ENCODE data around the gene CNTN4.

CNTN4 gene

DNA sequence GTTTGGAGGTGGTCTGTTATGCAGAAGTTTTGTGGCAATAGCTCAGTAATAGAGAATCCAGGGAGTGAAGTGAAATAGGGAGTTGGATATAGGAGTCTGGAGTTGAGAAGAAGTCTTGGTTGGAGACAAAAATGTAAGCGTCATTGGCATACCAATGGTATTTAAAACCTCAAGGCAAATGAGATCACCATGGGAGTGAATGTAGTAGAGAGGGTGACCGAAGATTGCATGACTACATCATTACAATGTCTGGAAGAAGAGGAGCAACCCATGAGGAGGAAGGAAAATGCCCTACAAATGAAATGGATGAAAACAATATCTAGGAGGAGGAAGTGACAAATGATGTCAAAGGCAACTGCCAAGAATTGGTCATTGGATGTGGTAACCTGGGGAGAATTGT, 54.4 kb downstream of the CNTN4 start:
- DNase-seq (ENCODE audit: low read depth): no peak

DNA sequence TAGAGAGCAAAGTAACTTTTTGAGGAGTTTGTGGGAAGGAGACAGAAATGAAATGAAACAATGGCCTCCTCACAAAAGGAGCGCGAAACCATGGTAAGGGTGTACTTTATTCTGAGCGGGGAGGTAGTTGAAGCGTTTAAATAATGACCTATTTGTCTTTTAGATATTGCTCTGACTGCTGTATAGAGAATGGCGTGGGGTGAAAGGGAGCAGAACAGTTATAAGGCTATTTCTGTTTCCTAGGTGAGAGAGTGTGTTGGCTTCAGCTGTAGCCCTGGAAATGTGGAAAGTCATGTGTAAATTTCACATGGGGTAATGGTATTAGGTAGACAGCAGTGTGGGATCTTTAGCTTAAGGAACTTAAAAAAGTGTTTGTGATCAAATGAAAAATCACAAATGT, 54.9 kb downstream of the CNTN4 start:
- no peak for DNase-seq (ENCODE audit: low read depth)

DNA sequence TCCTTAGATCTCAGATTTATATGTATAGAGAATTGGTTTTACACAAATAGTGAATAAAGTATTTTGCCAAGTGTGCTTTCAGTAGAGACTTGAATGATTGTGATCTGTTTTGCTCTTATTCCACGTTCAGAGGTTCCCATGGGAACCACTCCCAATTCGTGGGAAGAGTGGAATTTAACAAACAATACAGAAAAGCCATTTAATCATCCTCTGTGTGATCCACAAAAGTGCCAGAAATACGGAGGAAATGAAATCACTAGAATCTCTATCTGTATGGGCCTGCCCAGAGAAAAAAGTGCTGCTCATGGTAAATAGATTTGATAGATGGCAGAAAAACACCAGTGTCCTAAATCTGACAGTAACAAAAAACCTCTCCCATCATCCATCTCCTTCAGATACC, 56.0 kb downstream of the CNTN4 start:
- DNase-seq (ENCODE audit: low read depth): no peak

DNA sequence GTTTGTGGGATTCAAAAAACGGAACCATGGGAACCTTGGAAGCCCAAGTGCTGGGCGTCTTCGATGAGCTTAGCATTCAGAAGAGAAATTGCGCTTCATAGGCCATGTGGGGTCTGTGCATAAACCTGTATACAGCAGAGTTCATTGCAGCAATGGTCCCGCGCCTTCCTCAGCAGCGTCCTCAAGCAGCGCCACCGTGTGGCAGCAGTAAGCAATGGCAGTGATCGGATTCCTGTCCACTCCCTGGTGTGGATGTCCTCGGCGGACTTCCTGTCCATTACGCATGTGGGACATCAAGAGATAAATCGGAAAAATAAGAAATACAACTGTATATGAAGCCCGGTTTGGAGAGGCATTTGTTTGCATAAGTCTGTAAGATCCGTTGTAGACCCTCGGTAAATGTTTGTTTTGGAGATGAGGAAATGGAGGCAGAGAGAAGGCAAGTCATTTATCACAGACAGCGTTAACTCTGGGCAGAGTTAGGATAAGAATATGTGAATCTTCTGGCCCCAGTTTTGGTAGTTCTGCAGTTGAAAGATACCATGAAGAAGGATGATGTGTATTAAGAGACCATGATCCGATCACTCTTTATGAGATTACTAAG, 57.7 kb downstream of the CNTN4 start:
- DNase-seq (ENCODE audit: low read depth): no peak

DNA sequence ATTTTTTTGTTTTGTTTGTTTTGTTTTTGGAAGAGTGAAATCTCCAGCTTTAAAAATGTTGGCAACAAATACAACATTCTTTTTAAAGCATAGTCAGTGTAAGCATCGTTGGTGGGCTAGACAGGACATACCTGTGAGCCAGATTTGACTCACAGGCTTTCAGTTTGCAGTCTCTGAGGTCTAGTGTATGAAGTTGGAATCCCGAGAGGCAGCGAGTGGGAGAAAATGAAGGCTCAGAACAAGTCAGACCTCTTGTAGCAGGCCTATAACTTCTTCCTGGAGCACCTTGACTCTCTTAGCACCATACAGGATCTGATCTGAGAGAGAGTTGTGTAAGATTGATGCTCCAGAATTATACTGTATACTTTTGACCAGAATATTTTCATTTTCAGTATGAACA, 60.2 kb downstream of the CNTN4 start:
- no peak for DNase-seq (ENCODE audit: low read depth)

DNA sequence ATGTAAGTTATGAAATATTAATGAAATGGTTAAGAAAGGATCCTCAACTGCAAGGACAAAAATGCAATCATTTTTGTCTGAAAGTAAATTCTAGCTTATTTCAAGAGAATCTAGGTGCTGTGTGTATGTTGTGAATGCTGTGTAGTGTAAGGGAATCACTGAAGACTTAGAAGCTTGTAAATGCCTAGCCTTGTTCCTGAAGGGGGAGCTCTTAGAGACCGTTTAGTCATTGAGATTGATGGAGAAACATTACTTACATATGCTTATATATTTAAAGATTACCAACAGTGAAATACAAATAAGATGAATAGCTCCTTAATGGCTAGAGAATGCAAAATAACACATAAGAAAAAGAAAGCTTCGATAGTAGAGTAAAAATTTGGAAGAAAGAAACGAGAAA, 67.9 kb downstream of the CNTN4 start:
- DNase-seq (ENCODE audit: low read depth): no peak

DNA sequence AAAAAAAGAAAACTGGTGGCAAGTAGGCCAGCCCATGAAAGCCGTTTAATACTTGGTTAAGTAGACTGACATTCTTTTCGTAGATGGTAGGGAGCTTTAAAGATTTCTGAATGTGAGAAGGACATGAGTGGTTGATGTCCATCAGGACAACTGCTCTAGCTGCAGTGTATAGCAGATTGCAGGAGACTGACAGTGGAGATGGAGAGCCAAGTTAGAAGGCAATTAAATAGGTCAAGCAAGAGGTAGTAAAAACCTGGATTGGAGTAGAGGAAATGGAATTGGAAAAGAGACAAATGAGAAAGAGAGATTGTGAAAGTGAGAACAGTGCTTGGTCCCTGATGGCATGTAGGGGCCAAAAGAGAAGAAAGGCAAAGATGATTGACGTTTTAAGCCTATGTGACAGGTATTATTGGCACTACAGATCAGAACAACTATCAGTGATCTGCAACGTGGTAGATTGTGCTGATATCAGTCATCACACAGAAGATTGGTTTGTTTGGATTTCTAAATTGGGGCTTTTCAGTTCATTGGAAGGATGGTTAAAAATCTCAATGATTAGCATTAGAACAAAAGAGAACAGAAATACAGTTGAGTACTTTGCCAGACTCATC, 74.0 kb downstream of the CNTN4 start:
- DNase-seq (ENCODE audit: low read depth): no peak

DNA sequence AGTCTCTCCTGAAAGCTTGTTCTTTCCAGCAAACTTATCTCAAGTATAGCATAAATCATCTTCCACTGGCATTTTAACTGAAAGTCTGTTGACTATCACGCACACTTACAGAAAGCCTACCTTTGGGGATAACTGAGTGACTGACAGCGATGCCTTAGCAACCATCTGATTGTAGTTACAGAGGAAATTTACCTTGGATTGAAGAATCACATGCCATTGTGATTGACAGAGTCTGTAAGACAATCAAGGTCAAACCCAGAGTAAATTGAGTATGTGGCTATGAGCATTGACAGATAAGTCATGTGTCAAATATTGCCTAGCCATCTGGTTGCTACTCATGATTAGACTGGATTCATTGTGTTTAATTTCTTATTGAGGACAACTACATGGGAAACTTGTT, 82.0 kb downstream of the CNTN4 start:
- no peak for DNase-seq (ENCODE audit: low read depth)

DNA sequence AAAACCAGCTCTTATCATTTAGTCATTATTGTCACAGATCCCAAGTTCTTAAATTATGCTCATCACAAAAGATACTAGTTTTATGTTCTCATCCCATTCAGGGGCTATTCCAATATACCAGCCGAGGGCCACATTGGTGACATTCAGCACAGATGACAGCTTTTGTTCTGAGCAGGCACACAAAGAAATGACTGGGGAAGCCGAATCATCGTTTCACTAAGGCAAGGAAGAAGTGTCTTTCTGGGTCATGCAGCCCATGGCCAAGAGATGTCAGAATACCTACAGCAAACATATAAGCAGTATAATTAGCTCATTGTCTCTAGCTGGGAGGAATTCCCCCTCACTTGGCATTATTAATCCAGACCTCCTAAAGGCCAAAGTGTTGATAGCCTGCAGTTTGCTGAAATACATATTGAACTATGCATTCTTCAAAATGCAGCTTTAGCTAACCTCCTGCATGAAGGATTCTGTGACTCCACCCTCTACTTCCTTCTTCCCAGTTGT, 100.2 kb downstream of the CNTN4 start:
- DNase-seq (ENCODE audit: low read depth): no peak

DNA sequence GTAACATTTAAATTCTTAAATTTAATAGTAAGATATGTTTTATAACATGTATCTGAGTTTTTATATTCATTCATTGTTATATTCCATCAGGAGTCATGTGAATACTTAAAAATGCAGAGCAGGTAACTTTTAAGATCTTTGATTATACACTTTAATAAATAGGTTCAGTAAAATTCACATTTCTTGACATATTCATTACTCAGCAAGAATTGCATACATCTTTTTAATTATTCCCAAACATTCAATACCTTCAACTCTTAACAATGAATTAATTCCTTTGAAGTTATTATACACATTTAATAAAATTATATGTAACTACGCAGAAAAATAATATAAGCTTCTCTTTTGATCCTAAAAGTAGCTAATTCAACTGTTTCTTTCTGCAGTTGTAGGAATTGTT, 105.4 kb downstream of the CNTN4 start:
- no peak for DNase-seq (ENCODE audit: low read depth)

DNA sequence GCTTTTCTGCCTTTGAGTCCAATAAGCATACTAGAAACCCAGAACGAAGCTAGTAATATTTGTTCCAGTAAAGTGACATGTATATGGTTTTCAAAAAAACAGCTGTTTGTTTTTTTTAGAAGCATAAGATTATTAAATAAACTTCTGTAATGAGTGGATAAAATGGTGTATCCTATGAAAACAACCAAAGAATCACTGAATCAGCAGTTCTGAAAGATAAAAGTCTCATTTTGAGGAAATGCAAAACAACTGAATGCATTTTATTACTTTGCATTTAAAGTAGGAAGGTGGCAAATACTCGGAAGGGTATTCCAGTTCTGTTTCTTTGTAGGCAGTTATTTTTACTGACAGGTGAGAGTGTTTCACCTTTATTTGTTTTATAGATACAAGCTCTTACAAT, 107.0 kb downstream of the CNTN4 start:
- DNase-seq (ENCODE audit: low read depth): no peak

DNA sequence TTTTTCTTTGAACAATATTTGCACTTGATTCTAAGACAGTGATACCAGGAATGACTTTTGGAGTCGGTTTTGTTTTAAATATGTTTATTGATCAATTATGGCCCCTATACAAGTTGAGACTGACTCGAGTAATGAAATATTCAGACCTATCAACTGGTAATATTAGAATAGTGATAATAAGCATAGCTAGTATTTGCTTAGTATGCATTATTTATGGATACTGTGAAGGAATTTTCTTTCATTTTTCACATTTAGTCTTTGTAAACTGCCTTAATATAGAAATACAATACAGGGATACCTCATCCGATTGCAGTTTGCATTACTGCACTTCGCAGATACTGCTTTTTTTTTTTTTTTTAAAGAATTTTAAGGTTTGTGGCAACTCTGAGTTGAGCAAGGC, 107.9 kb downstream of the CNTN4 start:
- DNase-seq (ENCODE audit: low read depth): no peak

DNA sequence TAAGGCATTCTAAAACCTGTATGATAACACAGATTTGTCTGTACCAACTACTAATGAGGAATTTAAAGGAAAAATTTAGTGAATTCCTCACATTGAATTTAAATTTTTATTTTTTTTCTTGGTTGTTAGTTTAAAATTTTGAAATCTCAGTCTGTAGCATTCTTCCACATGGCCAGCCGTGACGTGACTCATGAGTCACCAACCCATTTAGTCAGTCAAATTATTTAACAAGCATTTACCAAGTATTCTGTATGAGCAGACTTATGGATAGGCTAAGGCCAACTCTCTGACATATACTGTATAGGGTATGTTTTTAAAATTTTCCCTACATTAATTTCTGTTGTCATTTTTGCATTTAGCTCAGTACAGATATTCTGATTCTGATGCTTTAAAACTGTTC, 112.9 kb downstream of the CNTN4 start:
- no peak for DNase-seq (ENCODE audit: low read depth)

DNA sequence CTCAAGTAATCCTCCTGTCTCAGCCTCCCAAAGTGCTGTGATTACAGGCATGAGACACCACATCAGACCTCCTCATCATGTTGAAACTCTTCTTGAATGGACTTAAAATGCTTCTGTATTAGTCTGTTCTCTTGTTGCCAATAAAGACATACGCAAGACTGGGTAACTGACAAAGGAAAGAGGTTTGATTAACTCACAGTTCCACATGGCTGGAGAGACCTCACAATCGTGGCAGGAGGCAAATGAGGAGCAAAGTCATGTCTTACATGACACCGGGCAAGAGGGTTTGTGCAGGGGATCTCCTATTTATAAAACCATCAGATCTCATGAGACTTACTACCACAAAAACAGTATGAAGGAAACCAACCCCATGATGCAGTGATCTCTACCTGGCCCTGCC, 113.5 kb downstream of the CNTN4 start:
- DNase-seq (ENCODE audit: low read depth): no peak

DNA sequence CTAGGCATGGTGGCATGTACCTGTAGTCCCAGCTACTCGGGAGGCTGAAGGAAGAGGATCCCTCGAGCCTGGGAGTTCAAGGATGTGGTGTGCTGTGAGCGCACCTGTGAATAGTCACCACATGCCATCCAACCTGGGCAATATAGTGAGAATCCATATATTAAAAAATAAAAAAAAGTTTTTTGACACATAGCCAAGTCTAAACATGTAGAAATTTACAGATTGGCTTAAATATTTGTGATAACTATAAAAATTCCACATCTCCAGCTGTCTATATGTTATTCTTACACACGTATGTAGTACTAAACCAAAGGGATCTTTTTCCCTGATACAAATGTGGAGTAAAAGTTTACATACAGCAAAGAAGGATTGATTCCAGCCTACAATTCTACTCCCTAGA, 119.7 kb downstream of the CNTN4 start:
- no peak for DNase-seq (ENCODE audit: low read depth)

DNA sequence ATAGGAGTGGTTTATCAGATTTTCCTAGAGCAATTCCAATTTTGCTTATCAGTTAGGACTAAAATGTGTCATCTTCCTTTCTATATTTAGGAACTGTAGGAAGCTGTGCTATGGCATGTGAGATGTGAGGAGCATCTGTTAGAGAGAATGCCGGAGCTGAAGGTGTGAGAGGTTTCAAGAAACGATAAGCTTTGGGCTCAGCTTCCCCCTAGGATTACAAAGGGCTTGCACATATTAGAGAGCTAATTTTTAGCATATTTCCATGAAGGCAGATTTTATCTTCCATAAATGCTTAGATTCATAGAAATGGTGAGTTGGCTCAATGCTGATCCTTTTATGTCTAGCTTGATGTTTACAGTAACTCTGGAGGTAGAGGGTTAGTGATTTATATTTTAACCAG, 120.2 kb downstream of the CNTN4 start:
- DNase-seq (ENCODE audit: low read depth): no peak

DNA sequence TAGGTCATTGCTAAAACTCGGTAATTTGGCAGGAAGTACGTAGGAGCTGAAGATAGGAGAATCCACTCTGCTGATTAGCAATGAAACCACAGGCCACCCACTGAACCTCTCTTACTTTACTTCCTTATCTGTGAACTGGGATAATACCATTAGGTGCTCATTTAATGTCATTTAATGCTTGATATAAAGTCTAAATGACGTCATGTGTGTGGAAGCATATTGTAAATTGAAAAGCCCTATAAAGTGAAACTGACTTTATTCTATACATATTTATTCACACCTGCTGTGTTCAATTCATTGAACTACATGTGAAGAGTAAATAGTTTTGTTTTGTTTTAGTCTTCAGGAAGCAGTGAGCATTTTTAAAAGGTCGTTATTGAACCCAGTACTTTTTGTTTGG, 137.5 kb downstream of the CNTN4 start:
- no peak for DNase-seq (ENCODE audit: low read depth)

DNA sequence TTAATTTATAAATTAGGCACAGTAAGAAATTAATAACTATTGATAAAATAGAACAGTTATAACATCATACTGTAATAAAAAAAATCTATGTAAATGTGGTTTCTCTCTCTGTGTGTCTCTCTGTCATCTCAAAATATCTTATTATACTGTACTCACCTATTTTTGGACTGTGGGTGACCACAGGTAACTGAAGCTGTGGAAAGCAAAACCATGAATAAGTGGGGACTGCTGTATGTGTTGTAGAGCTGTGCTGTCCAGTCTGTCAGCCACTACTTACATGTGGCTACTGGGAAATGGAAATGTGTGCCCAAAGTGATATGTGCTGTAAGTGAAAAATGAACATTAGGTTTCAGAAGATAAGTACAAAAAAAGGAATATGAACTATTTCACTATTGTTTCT, 145.5 kb downstream of the CNTN4 start:
- no peak for DNase-seq (ENCODE audit: low read depth)

DNA sequence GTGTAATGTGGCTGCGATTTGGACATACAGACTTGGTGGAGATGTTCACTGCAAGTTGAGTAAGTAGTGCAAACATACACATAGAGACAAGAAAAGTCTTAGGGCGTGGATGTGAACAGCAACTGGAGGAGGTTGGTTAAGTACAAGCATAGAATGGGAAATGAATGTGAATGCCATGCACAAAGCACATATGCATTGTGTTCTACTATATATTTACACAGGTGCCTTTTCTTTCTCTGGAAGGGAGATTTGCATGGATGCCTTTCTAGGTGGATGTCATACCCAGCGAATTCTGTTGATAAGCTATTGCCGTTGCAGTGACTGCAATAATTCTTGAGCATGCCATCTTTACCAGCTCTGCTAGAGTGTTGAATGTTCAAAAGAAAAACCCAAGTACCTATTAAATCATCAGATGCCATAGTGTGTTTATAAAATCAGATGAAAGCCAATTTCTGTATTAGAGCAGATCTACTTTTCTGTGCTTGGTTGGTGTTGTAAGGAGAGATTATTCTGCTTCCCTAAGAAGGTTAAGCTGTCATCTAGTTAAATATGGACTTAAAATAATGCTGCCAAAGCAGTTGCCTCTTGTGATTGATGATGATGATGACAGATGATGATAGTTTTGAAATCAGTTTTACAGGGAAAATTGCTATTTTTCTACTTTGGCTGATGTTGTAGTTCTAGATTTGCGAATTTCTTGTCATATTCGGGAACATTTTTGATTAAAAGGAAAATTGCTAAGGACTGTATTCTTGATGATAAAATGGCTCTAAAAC, 148.4 kb downstream of the CNTN4 start:
- DNase-seq (ENCODE audit: low read depth): no peak

DNA sequence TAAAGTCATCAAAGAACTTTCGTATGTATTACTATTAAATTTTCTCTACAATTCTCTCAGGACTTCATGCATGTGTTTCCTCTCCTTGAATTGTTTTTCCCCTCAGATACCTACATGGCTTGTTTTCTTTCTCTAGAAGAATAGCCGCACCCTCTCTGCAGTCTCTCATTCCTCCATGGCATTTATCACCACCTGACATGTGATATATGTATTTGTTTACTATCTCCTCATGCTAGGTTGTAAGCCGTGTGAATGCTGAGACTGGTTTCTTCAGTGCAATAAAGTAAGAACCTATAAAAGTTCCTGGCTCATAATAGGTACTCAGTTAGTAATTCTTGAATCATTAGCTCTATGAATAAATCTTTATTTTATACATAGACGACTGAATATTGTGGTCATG, 149.2 kb downstream of the CNTN4 start:
- DNase-seq (ENCODE audit: low read depth): no peak

DNA sequence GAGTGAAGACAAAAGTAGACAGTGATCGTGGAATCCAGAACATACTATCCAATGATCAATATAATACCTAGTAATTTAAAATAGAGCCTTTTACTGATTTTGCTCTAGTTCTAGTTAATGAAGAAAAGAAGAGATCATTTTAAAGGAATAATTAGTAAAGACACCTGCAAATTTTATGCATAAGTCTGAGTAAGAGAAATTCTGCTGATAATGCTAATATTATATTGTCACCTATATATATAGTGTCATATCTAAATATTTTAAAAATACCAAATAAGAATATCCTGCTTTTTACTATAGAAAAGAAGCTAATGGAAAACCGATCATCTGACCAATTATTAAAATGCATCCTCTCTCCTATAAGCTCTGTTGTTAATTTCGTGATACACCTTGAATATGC, 152.1 kb downstream of the CNTN4 start:
- no peak for DNase-seq (ENCODE audit: low read depth)

DNA sequence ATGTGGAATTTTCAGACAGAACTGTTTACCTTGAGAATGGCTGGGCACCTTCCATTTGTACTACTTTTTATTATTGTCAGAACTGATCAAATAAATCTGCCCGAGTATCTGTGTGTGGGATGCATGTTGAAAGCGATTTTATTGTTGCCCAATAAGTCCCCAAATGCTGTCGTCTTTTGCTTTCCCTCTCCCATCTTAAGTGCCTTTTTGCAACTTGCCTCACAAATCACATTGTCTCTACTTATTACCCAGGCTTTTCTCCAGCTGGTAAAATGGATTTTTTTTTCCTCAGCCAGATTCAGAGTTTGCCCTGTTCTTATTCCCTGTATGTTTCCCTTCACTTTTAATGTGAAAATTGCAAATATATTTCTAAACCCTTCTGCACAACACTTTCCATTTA, 163.1 kb downstream of the CNTN4 start:
- no peak for DNase-seq (ENCODE audit: low read depth)

DNA sequence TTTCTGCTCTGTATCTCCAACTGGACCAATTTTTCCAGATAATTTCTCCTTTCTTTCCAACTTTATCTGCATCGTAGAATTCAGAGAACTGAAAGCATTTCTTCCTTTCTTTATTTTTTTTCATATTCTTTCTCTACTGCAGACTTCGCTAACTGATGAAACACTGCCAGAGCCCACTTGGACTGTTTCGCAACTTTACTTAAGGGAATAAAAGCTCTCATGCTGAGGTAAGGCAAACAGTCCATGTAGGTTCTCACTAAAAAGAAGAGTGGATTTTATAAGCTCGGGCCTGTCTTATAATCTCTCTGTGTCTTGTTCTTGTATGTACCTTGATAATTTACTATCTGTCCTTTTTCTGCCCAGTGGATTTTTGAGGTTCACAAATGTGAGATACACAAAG, 163.5 kb downstream of the CNTN4 start:
- no peak for DNase-seq (ENCODE audit: low read depth)

DNA sequence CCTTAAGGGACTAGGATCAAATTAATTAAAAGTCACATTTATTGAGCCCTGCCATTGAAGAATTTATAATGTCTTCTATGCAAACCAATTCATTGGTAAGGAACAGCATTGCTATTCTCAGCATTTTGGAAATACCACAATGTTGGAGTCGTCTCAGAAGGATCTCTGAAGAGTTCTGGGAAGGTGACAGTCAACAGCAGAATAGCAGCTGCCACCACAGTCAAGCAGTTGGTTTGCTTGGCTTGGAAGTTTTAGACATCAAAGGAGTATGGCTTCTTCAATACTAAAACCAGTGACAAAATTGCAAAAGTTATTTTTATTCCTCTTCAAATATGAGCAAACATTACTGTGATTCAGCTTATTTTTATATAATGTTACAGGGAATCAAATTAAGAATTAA, 167.9 kb downstream of the CNTN4 start:
- DNase-seq (ENCODE audit: low read depth): no peak

Data from activated T-helper 1 cell treated with Interleukin-2 at 50 U/mL for 16 hours (primary cell).